Activated T-cell treated with anti-CD3 and anti-CD28 coated beads for 1 hour (primary cell): ENCODE measurements around the gene PRKAR1A.

Experiments used
- DNase-seq: peaks from one replicate; pipeline ENCODE4 v3.0.0-alpha.2; 2020; ENCODE audit warnings: low read depth

The PRKAR1A gene

DNA sequence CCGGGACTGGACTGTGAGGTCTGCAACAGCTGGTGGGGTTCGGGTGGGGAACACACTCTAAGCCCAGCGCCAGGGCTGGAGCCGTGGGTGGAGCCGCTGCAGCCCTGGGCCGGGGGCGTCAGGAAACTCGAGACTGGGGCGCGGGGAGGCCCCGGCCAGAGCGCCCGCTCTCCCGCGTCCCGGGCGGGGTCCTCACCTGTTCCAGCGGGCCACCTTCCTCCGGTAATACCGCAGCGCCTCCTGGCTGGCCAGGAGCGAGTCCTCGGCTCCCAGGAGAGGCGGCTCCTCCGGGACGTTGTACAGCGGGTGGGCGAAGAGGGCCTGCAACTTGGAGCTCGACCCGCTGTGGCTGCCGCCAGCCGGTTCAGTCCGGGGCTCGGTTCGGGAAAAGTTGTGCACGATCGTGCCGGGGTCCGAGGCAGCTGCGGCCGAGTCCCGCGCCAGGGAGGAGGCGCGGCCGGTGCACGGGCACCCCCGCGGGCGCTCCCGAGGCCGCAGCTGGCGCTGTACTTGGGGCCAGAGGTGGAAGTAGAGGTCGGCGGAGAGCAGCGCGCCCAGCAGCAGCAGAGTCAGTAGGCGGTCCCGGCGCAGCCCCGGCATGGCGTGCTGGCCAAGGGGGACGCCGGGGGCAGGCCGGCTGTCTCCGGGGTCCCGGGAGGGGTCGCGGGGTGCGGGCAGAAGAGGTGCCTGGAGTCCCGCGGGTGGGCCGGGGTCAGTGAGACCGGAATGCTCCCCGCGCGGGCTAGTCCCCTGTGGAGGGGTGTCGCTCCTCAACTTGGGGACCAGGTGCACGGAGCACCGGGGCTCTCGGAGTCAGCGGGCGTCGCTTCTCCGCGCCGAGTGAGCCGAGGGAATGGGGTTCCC lies 88.1 kb downstream of the PRKAR1A start:
- DNase-seq, result no peak
